Suprapubic skin (tissue), 4 donors: ENCODE data around the gene CTNND2.

Experiments
- EP300 ChIP-seq: sonication (generic); formaldehyde crosslinking; IDR thresholded peaks from one replicate; pipeline ENCODE4 v1.6.1; 2017; ENCODE audit warnings: antibody characterized with exemption
- POLR2A ChIP-seq, 2 donors: fragments of 450-650 bp; IDR thresholded peaks; one replicate each; pipeline ENCODE4 v1.6.1; 2017; ENCODE audit warnings: antibody characterized with exemption in 2 of 2, mild to moderate bottlenecking in 2 of 2, moderate library complexity in 2 of 2
- POLR2AphosphoS5 ChIP-seq, 3 donors: sonication (generic); formaldehyde crosslinking; IDR thresholded peaks; one replicate each; pipeline ENCODE4 v1.6.1; 2017; ENCODE audit warnings: antibody characterized with exemption in 3 of 3
- TF ChIP-seq, protein P1 (sequence below), 2 donors: fragments of 200-600 bp in 1 of 2; fragments of 450-650 bp in 1 of 2; sonication (generic) in 1 of 2; IDR thresholded peaks; one replicate each; pipeline ENCODE4 v1.5.1; 2016 to 2019; ENCODE audit warnings: antibody characterized with exemption in 2 of 2, mild to moderate bottlenecking in 1 of 2, moderate library complexity in 1 of 2

DNA sequence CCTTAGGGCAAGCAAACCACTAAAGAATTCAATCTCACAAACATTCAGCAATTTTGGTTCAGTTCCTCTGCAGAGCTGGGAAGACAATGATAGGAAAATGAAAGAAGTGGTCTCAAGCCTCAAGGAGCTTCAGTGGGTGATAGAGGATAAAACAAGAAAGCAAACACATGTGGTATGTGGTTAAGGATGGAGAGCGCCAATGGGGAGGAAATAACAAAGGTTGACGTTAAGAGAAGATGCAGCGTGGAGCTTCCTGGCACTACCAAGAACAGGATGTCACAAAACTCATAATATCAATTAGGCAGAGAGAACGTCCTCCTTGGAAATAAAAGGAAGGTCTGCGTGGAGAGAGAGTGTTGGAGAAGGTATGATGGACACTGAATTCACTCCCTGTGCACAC lies 731.8 kb downstream of the CTNND2 start:
- no peak for TF ChIP-seq POLR2AphosphoS5 (IDR thresholded peaks at IDR 0.05)
- TF ChIP-seq, protein P1, sequence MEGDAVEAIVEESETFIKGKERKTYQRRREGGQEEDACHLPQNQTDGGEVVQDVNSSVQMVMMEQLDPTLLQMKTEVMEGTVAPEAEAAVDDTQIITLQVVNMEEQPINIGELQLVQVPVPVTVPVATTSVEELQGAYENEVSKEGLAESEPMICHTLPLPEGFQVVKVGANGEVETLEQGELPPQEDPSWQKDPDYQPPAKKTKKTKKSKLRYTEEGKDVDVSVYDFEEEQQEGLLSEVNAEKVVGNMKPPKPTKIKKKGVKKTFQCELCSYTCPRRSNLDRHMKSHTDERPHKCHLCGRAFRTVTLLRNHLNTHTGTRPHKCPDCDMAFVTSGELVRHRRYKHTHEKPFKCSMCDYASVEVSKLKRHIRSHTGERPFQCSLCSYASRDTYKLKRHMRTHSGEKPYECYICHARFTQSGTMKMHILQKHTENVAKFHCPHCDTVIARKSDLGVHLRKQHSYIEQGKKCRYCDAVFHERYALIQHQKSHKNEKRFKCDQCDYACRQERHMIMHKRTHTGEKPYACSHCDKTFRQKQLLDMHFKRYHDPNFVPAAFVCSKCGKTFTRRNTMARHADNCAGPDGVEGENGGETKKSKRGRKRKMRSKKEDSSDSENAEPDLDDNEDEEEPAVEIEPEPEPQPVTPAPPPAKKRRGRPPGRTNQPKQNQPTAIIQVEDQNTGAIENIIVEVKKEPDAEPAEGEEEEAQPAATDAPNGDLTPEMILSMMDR (IDR thresholded peaks at IDR 0.05) = no peak
- no peak for TF ChIP-seq POLR2A (IDR thresholded peaks at IDR 0.05)
- no peak for TF ChIP-seq EP300
